Testis (tissue), 2 donors: ENCODE measurements around the gene ZFR2.

Experiments
- CTCF ChIP-seq, 3 experiments: fragments of 450-650 bp in 2 of 3; fragments of 200-600 bp in 1 of 3; sonication (generic) in 1 of 3; IDR thresholded peaks; one replicate each; pipeline ENCODE4 v1.5.1; 2016 to 2019; ENCODE audit warnings: antibody characterized with exemption in 3 of 3, mild to moderate bottlenecking in 2 of 3, moderate library complexity in 1 of 3
- POLR2A ChIP-seq: fragments of 450-650 bp; IDR thresholded peaks from one replicate; pipeline ENCODE4 v1.6.1; 2017; ENCODE audit warnings: antibody characterized with exemption, mild to moderate bottlenecking, moderate library complexity

- no peak for TF ChIP-seq CTCF (IDR thresholded peaks at IDR 0.05)
- TF ChIP-seq POLR2A, result no peak
Measured at GRCh38 chr19:3793799-3794198, 75.0 kb downstream of the ZFR2 start.
